NCI-H2081 (cell line): ENCODE measurements around the gene TUBB2A.
A peak's percentile ranks its signal among the peaks of the same experiment; 100 is the strongest.

Experiments used
- DNase-seq, 2 experiments: peaks; one replicate each; lab custom pipeline; 2025; lab: John Stamatoyannopoulos, UW

TUBB2A gene

DNA sequence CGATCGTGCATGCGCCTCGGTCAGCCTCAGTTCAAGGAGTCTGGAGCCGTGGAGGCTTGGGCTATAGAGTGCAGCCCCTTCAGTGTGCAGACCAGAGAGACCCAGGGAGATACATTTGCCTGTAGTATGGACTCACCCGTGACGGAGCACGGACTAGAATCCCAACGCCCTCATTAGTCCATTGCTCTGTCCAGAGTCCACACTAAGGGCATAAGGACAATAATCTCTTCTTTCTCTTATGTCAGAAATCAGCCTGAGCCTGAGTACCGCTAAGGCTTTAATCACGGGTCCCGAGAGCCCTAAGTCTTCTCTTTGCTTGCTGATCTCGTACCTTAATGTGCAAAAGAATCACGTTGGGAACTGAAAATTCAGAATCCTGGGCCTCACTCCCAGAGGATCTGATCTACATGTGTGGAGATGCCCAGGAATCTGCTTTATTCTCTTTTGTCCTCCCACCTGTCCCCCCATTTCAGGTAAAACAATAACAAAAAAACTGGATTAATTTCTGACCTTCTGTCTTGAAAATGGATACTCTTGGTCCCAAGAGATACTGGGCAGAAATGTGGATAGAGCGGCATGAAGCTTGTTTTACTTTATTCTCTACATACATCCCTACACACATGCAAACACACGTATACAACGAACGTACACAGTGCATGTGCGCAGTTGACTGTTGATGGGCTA, 38.2 kb downstream of the TUBB2A start:
- DNase-seq: no peak

DNA sequence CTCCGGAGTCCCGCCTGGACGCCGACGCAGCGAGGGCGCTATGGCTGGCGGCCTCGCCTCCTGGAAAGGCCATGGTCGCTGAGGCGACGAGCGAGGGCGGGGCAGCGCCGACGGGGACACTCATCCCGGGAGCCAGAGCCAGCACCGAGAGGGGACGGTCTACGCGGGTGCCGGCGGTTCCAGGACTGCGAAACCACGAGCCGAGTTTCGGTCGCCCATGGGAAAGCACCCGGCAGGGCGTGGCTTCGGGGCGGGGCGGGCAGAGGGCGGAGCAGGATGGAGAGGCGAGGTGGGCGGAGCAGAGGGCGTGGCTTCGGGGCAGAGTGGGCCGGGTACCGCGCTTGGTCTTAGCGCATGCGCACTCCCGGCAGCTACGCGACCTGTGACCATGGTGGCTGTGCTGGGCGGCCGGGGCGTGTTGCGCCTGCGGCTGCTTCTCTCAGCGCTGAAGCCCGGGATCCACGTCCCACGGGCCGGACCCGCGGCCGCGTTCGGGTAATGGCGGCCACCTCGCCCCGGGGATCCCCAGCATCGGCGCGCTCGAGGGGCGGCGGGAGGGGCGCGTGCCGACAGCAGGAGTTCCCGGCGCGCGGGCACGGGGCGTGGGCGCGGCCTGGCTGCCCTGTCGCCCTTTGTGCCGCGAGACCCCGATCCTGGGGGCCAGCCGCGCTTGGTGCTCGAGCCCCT, 38.8 kb downstream of the TUBB2A start, which contains the start of gene BPHL:
Gene BPHL, plus strand, starts transcription at position 359 of the 687 bp plus-strand sequence. Its CDS starts 30 bp downstream, at position 389.
- DNase-seq: peak; percentile 90 to 93

DNA sequence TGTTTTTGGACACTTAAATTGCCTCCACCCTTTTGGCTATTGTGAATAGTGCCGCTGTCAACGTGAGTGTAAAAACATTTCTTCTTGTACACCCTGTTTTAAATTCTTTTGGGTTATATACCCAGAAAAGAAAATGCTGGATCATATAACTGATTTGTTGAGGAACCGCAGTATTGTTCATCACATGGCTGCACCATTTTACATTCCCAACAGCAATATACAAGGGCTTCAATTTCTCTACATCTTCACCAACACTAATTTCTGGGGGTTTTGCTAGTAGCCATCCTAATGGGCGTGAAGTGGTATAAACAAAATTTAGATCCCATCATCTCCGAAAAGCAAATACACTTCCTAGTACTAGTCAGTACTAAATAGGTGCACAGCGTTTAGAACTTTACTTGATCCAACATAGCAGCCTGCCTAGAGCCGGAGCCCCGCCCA, 39.4 kb downstream of the TUBB2A start:
- DNase-seq: no peak

DNA sequence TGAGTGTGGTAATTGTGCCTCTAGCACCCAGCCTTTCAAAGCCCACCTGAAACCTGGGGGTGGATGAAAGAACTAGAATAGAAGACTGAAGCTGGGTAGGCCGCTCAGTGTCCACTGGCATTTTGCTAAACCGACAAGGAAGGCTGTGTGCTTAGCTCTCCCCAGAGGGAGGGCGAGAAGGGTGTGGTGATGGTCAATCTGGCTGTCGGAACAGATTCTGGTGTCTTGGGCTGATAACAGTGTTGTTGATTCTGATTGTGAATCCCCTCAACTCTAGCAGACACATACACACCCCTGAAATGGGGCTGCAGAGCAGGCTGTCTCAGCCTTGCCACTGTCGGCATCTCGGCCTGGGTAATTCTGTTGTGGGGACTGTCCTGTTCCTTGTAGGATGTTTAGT, 43.0 kb downstream of the TUBB2A start:
- no peak for DNase-seq

DNA sequence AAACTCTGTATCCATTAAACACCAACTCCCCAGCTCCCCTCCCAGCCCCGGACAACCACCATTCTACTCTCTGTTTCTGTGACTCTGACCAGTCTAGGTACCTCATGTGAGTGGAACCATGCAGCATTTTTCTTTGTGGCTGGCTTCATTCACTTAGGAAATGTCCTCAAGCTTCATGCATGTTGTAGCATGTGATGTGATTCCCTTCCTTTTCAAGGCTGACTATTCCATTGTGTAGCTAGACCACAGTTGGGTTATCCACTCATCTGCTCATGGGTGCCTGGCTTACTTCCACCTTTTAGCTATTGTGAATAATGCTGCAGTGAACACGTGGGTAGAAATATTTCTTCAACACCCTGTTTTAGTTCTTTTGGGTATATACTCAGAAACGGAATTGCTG, 47.6 kb downstream of the TUBB2A start:
- no peak for DNase-seq

DNA sequence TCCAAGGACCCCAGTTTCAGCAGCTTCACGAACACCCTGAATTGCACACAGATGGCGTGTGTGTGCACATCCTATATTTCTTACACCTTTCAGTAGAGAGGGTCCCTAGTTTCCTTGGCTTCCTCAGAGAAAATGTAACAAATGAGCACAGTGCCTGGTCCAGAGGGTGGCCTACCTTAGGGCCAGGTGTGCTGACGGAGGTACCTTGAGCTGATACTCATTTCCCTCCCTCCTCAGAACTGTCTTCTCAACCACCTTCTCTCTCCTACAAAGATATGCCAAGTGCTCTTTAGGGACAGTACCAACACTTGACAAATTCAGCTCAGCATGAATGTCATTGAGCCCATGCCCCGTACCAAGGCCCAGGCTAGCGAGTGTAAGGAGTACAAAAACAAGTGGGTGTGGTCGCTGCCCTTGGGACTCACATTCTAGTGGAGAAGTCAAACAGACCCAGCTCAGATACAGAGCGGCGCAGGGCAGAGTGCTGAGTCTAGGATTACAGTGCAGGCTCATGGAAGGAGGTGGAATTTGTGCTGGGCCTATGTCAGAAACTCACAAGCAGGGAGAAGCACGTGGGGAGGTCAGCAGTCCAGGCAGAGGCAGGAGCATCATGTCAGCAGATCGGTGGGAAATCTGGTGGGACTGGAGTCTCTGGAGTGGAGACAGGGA, 48.5 kb downstream of the TUBB2A start:
- no peak for DNase-seq
